K562 (cell line): ENCODE data around the gene SNX27. TPM values are rescaled to one million over a fixed set of nuclear protein-coding genes. Genes with fewer than 3 reads are reported as not detected.

ENCODE experiments used
- BRCA1 ChIP-seq, 2 experiments: fragments of 450-650 bp in 1 of 2; sonication (generic) in 1 of 2; formaldehyde crosslinking in 1 of 2; IDR thresholded peaks; 2 replicates each; pipeline versions ENCODE4 v1.5.0 to v1.6.1; 2017 to 2020; ENCODE audit warnings: mild to moderate bottlenecking in 1 of 2, missing genetic modification reagents in 1 of 2
- CHD2 ChIP-seq: IDR thresholded peaks from 2 replicates; pipeline ENCODE4 v1.6.1; 2011; ENCODE audit warnings: low read depth, low read length
- FOXA3 ChIP-seq, 2 experiments: fragments of 450-650 bp in 1 of 2; sonication (generic) in 1 of 2; formaldehyde crosslinking; IDR thresholded peaks in 1 of 2; conservative IDR thresholded peaks in 1 of 2; 2 replicates each; pipeline versions ENCODE4 v1.4.0 to v1.8.0; 2020 to 2022; ENCODE audit warnings: mild to moderate bottlenecking in 2 of 2, missing genetic modification reagents in 1 of 2
- MXI1 ChIP-seq: IDR thresholded peaks from 2 replicates; pipeline ENCODE4 v1.6.1; 2011; ENCODE audit warnings: low read depth, mild to moderate bottlenecking, improper control_type of control experiment, low read length
- NUFIP1 ChIP-seq: fragments of 450-650 bp; IDR thresholded peaks from 2 replicates; pipeline ENCODE4 v1.6.1; 2018; ENCODE audit not compliant: partially characterized antibody
- RAD21 ChIP-seq, 2 experiments: fragments of 250-450 bp in 1 of 2; fragments of 450-650 bp in 1 of 2; sonication (Bioruptor Pico) in 1 of 2; formaldehyde crosslinking in 1 of 2; IDR thresholded peaks in 1 of 2; conservative IDR thresholded peaks in 1 of 2; 2 replicates each; pipeline versions ENCODE4 v1.4.0 to v1.8.0; 2020 to 2022; ENCODE audit warnings: mild to moderate bottlenecking in 2 of 2, moderate library complexity in 1 of 2
- SOX6 ChIP-seq: fragments of 450-650 bp; IDR thresholded peaks from 2 replicates; pipeline ENCODE4 v1.6.1; 2014; ENCODE audit warnings: mild to moderate bottlenecking
- TAF1 ChIP-seq: IDR thresholded peaks from 2 replicates; pipeline ENCODE4 v1.6.1; 2011; ENCODE audit warnings: mild to moderate bottlenecking, low read length, moderate library complexity; ENCODE audit not compliant: insufficient read depth, control insufficient read depth, severe bottlenecking; ENCODE audit errors: extremely low read depth
- THRB ChIP-seq: fragments of 450-650 bp; formaldehyde crosslinking; conservative IDR thresholded peaks from 2 replicates; pipeline ENCODE4 v1.4.0; 2022; ENCODE audit warnings: mild to moderate bottlenecking, missing genetic modification characterization
- ZFX ChIP-seq: sonication (generic); formaldehyde crosslinking; IDR thresholded peaks from 2 replicates; pipeline ENCODE4 v1.8.0; 2022; ENCODE audit warnings: mild to moderate bottlenecking, missing genetic modification reagents, moderate library complexity
- ZNF311 ChIP-seq: fragments of 250-450 bp; sonication (Bioruptor Pico); IDR thresholded peaks from 2 replicates; pipeline ENCODE4 v1.4.0; 2020; ENCODE audit warnings: mild to moderate bottlenecking, moderate library complexity
- ZNF318 ChIP-seq, 2 experiments: fragments of 450-650 bp; IDR thresholded peaks; 2 replicates each; pipeline ENCODE4 v1.6.1; 2016; ENCODE audit warnings: mild to moderate bottlenecking in 2 of 2, borderline replicate concordance in 1 of 2, low read depth in 1 of 2, moderate library complexity in 1 of 2
- ZNF444 ChIP-seq: fragments of 250-450 bp; sonication (Bioruptor Pico); IDR thresholded peaks from 2 replicates; pipeline ENCODE4 v1.4.0; 2020; ENCODE audit warnings: mild to moderate bottlenecking, moderate library complexity
- polyA plus RNA-seq, 8 experiments: library from polyadenylated mRNA; depleted of rRNA in 4 of 8; stranded (reverse) in 5 of 8; unstranded in 3 of 8; fragments of >200 nt; fragmentation: Nextera tagmentation in 2 of 8; fragmentation: Illumina TruSeq in 1 of 8; extraction: Ambion mirVana in 2 of 8; extraction: Trizol in 1 of 8; gene quantifications; 2 replicates each; pipeline versions ENCODE4 v1.2.1 to v1.2.3, GENCODE V29; 2011 to 2014; ENCODE audit warnings: inconsistent platforms in 1 of 8, missing spikeins in 1 of 8
- total RNA-seq, 7 experiments: library from RNA; depleted of rRNA in 6 of 7; stranded (reverse); fragments of >200 nt in 6 of 7; fragmentation: Illumina TruSeq in 2 of 7; extraction: Trizol in 2 of 7; gene quantifications; 2 replicates each; pipeline versions ENCODE4 v1.2.1 to v1.2.3, GENCODE V29; 2011 to 2021; ENCODE audit warnings: low replicate concordance in 1 of 7
- TF ChIP-seq, protein P1 (sequence below), 2 experiments: IDR thresholded peaks; 2 replicates each; pipeline ENCODE4 v1.6.1; 2012; ENCODE audit warnings: improper control_type of control experiment in 2 of 2, low read depth in 2 of 2, low read length in 2 of 2, borderline replicate concordance in 1 of 2

The SNX27 gene
- total and polyA plus RNA-seq, 9 of the 15 experiments (the other 6 are each of a cell fraction or from before 2014, with no cell fraction given): 4.5 to 18.7 (median 10.1) TPM

- TF ChIP-seq ZNF318 (IDR thresholded peaks at IDR 0.05; ENCODE audit: borderline replicate concordance in 1 of 2, low read depth in 1 of 2): no peak
- no peak for TF ChIP-seq NUFIP1
- TF ChIP-seq SOX6: no peak
- TF ChIP-seq MXI1: no peak
- TF ChIP-seq THRB: no peak
- no peak for TF ChIP-seq BRCA1 (IDR thresholded peaks at IDR 0.05)
- TF ChIP-seq BRCA1 (CRISPR knock-in tag; IDR thresholded peaks at IDR 0.05): no peak
- no peak for TF ChIP-seq ZNF444
- TF ChIP-seq, protein P1, sequence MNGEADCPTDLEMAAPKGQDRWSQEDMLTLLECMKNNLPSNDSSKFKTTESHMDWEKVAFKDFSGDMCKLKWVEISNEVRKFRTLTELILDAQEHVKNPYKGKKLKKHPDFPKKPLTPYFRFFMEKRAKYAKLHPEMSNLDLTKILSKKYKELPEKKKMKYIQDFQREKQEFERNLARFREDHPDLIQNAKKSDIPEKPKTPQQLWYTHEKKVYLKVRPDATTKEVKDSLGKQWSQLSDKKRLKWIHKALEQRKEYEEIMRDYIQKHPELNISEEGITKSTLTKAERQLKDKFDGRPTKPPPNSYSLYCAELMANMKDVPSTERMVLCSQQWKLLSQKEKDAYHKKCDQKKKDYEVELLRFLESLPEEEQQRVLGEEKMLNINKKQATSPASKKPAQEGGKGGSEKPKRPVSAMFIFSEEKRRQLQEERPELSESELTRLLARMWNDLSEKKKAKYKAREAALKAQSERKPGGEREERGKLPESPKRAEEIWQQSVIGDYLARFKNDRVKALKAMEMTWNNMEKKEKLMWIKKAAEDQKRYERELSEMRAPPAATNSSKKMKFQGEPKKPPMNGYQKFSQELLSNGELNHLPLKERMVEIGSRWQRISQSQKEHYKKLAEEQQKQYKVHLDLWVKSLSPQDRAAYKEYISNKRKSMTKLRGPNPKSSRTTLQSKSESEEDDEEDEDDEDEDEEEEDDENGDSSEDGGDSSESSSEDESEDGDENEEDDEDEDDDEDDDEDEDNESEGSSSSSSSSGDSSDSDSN (IDR thresholded peaks at IDR 0.05; ENCODE audit: borderline replicate concordance in 1 of 2, low read depth in 2 of 2, low read length in 2 of 2): no peak
- no peak for TF ChIP-seq CHD2
- TF ChIP-seq ZFX (CRISPR knock-in tag): no peak
- no peak for TF ChIP-seq TAF1
- TF ChIP-seq FOXA3 (CRISPR knock-in tag; conservative IDR thresholded peaks at IDR 0.05 in 1 of 2, IDR thresholded peaks at IDR 0.05 in 1 of 2): peak in 1 of 2 experiments; percentile 93; a peak in 2 of 4 replicates
- TF ChIP-seq ZNF311 (CRISPR knock-in tag): no peak
- TF ChIP-seq RAD21 (CRISPR knock-in tag; conservative IDR thresholded peaks at IDR 0.05 in 1 of 2, IDR thresholded peaks at IDR 0.05 in 1 of 2): peak in 1 of 2 experiments; percentile 48; a peak in 2 of 4 replicates
Observed at GRCh38 chr1:151705753-151706463, 94.1 kb downstream of the SNX27 start (continued).
